Gastroesophageal sphincter (tissue), 4 donors: Measurements from ENCODE around the gene MEGF6. TPM values are rescaled to one million over a fixed set of nuclear protein-coding genes. Genes with fewer than 3 reads are reported as not detected.

ENCODE experiments used
- ATAC-seq: fragments of 150-250 bp; one replicate; pipeline ENCODE4 v1.9.1; 2016; ENCODE audit warnings: mild to moderate bottlenecking, moderate library complexity
- H3K27ac ChIP-seq, 4 donors: fragments of 200-600 bp; sonication (generic) in 3 of 4; 1 replicate in 3 of 4; 2 replicates in 1 of 4; pipeline ENCODE4 v1.5.1; 2016 to 2019
- H3K27me3 ChIP-seq: fragments of 200-600 bp; sonication (generic); one replicate; pipeline ENCODE4 v1.5.1; 2019
- H3K36me3 ChIP-seq, 2 donors: fragments of 200-600 bp; sonication (generic); one replicate each; pipeline ENCODE4 v1.5.1; 2019; ENCODE audit warnings: control low read depth in 1 of 2
- H3K4me1 ChIP-seq, 3 donors: fragments of 200-600 bp; sonication (generic); 1 replicate in 2 of 3; 2 replicates in 1 of 3; pipeline ENCODE4 v1.5.1; 2016 to 2019; ENCODE audit warnings: control low read depth in 2 of 3
- H3K4me3 ChIP-seq, 2 donors: fragments of 200-600 bp; sonication (generic); one replicate each; pipeline ENCODE4 v1.5.1; 2019; ENCODE audit warnings: mild to moderate bottlenecking in 1 of 2, moderate library complexity in 1 of 2
- H3K9me3 ChIP-seq, 3 donors: fragments of 200-600 bp; sonication (generic); one replicate each; pipeline ENCODE4 v1.5.1; 2017 to 2019; ENCODE audit warnings: control low read depth in 2 of 3
- CTCF ChIP-seq, 4 experiments: fragments of 200-600 bp in 2 of 4; fragments of 450-650 bp in 2 of 4; sonication (generic) in 1 of 4; IDR thresholded peaks; one replicate each; pipeline ENCODE4 v1.5.1; 2017 to 2019; ENCODE audit warnings: antibody characterized with exemption in 4 of 4, mild to moderate bottlenecking in 2 of 4, moderate library complexity in 2 of 4
- EP300 ChIP-seq: sonication (generic); formaldehyde crosslinking; IDR thresholded peaks from one replicate; pipeline ENCODE4 v1.6.1; 2017; ENCODE audit warnings: antibody characterized with exemption, mild to moderate bottlenecking
- POLR2A ChIP-seq, 2 donors: fragments of 450-650 bp; IDR thresholded peaks; one replicate each; pipeline ENCODE4 v1.6.1; 2017; ENCODE audit warnings: antibody characterized with exemption in 2 of 2, mild to moderate bottlenecking in 2 of 2, moderate library complexity in 1 of 2
- POLR2AphosphoS5 ChIP-seq: sonication (generic); formaldehyde crosslinking; IDR thresholded peaks from one replicate; pipeline ENCODE4 v1.6.1; 2017; ENCODE audit warnings: antibody characterized with exemption
- WGBS, 2 donors: methylation state at CpG; one replicate each; pipeline ENCODE4 v1.1.5; 2018; ENCODE audit warnings: low coverage in 1 of 2; 5-methylcytosine and 5-hydroxymethylcytosine counted together
- total RNA-seq, 4 donors: library from RNA; depleted of rRNA; stranded (reverse); fragments of >200 nt; gene quantifications; one replicate each; pipeline ENCODE4 v1.1.0, GENCODE V29; 2016

MEGF6 gene
- total RNA-seq, 4 donors from 2014 or later: 4.7 to 15.5 (median 10.8) TPM

- WGBS, 2 donors: no CpG with 5 or more reads among the region's 16 CpGs
- Histone ChIP-seq H3K27me3 (peaks cover 21% of the 10 kb centered on the region), H3K9me3 (no peaks in the 10 kb centered on the region), H3K36me3 (no peaks in the 10 kb centered on the region), H3K4me3 (no peak overlapping the region), H3K27ac (no peak overlapping the region), H3K4me1 (no peaks in the 10 kb centered on the region)
- TF ChIP-seq CTCF (IDR thresholded peaks at IDR 0.05): no peak
- TF ChIP-seq POLR2A (IDR thresholded peaks at IDR 0.05): no peak
- TF ChIP-seq POLR2AphosphoS5: no peak
- TF ChIP-seq EP300: no peak
- no peak for ATAC-seq
Observed at GRCh38 chr1:3521426-3521825, 89.9 kb downstream of the MEGF6 start.

GRCh38 chr1:3520419-3521378, 90.6 kb downstream of the MEGF6 start:
- H3K27me3 ChIP-seq: peaks cover 14% of the 10 kb centered on the region
- TF ChIP-seq CTCF (IDR thresholded peaks at IDR 0.05) (no peak), EP300 (no peak), POLR2AphosphoS5 (no peak), POLR2A (IDR thresholded peaks at IDR 0.05) (no peak)
- H3K27ac ChIP-seq: no peak overlapping the region
- H3K4me1 ChIP-seq: no peaks in the 10 kb centered on the region
- no peak for ATAC-seq
- H3K36me3 ChIP-seq: no peaks in the 10 kb centered on the region
- 88 to 95% methylated on average over 2 to 3 of the region's 24 CpGs for WGBS, 2 donors
- H3K4me3 ChIP-seq: no peak overlapping the region
- H3K9me3 ChIP-seq: no peaks in the 10 kb centered on the region

GRCh38 chr1:3519301-3519885, 91.9 kb downstream of the MEGF6 start:
- no peak overlapping the region for H3K27ac ChIP-seq
- no CpG with 5 or more reads among the region's 27 CpGs for WGBS, 2 donors
- H3K4me1 ChIP-seq: no peaks in the 10 kb centered on the region
- H3K27me3 ChIP-seq: peaks cover under 1% of the 10 kb centered on the region
- H3K9me3 ChIP-seq: no peaks in the 10 kb centered on the region
- no peak overlapping the region for H3K4me3 ChIP-seq
- ATAC-seq: no peak
- no peaks in the 10 kb centered on the region for H3K36me3 ChIP-seq
- TF ChIP-seq POLR2A (IDR thresholded peaks at IDR 0.05) (no peak), EP300 (no peak), CTCF (IDR thresholded peaks at IDR 0.05) (no peak)

GRCh38 chr1:3518756-3519155, 92.6 kb downstream of the MEGF6 start:
- WGBS, 2 donors: no CpG with 5 or more reads among the region's 8 CpGs
- H3K4me1 ChIP-seq: no peaks in the 10 kb centered on the region
- no peaks in the 10 kb centered on the region for H3K9me3 ChIP-seq
- H3K27me3 ChIP-seq: no peaks in the 10 kb centered on the region
- TF ChIP-seq POLR2AphosphoS5 (no peak), POLR2A (IDR thresholded peaks at IDR 0.05) (no peak), CTCF (IDR thresholded peaks at IDR 0.05) (no peak), EP300 (no peak)
- H3K36me3 ChIP-seq: no peaks in the 10 kb centered on the region
- H3K27ac ChIP-seq: no peak overlapping the region
- no peak overlapping the region for H3K4me3 ChIP-seq
- no peak for ATAC-seq
